Ascending aorta (tissue), 2 donors: ENCODE measurements around the gene PICK1. TPM values are rescaled to one million over a fixed set of nuclear protein-coding genes. Genes with fewer than 3 reads are reported as not detected.

Source experiments
- DNase-seq, 2 donors: peaks; one replicate each; pipeline ENCODE4 v3.0.0-alpha.2; 2019; ENCODE audit warnings: low spot score in 2 of 2
- H3K27ac ChIP-seq, 2 donors: fragments of 200-600 bp; sonication (generic); one replicate each; pipeline ENCODE4 v1.5.1; 2016 to 2017; ENCODE audit warnings: mild to moderate bottlenecking in 1 of 2
- H3K27me3 ChIP-seq: fragments of 200-600 bp; sonication (generic); one replicate; pipeline ENCODE4 v1.5.1; 2017
- H3K36me3 ChIP-seq, 2 donors: fragments of 200-600 bp; sonication (generic); one replicate each; pipeline ENCODE4 v1.5.1; 2016
- H3K4me1 ChIP-seq, 2 donors: fragments of 200-600 bp; sonication (generic); one replicate each; pipeline ENCODE4 v1.5.1; 2016 to 2017; ENCODE audit warnings: mild to moderate bottlenecking in 1 of 2
- H3K4me3 ChIP-seq, 2 donors: fragments of 200-600 bp; sonication (generic); one replicate each; pipeline ENCODE4 v1.5.1; 2016 to 2017; ENCODE audit warnings: mild to moderate bottlenecking in 1 of 2
- H3K9me3 ChIP-seq, 2 donors: fragments of 200-600 bp; sonication (generic); one replicate each; pipeline ENCODE4 v1.5.1; 2016
- CTCF ChIP-seq, 3 experiments: fragments of 200-600 bp in 2 of 3; fragments of 450-650 bp in 1 of 3; sonication (generic) in 2 of 3; IDR thresholded peaks; one replicate each; pipeline ENCODE4 v1.5.1; 2016 to 2019; ENCODE audit warnings: antibody characterized with exemption in 3 of 3, mild to moderate bottlenecking in 1 of 3, moderate library complexity in 1 of 3
- intact Hi-C: fragments of 100-400 bp; cut with DNase I; formaldehyde crosslinking; loops from one replicate; pipeline ENCODE4 v1.15.1; 2023
- total RNA-seq: library from RNA; depleted of rRNA; stranded (reverse); fragments of >200 nt; gene quantifications from one replicate; pipeline ENCODE4 v1.1.0, GENCODE V29; 2016

The PICK1 gene
- total RNA-seq, 1 donor from 2014 or later, result 88.1 TPM

GRCh38 chr22:38086942-38087341 is 29.7 kb downstream of the PICK1 start:
- no peak overlapping the region for H3K4me3 ChIP-seq
- no peaks in the 10 kb centered on the region for H3K9me3 ChIP-seq
- TF ChIP-seq CTCF (IDR thresholded peaks at IDR 0.05), result no peak
- H3K27me3 ChIP-seq, result no peaks in the 10 kb centered on the region
- H3K27ac ChIP-seq, result no peak overlapping the region
- intact Hi-C loops, result no loop called here
- peaks cover 0 to 14% of the 10 kb centered on the region in 2 donors for H3K4me1 ChIP-seq
- no peaks in the 10 kb centered on the region for H3K36me3 ChIP-seq
- DNase-seq, result no peak

- H3K36me3 ChIP-seq, result no peaks in the 10 kb centered on the region
- no peak overlapping the region for H3K4me3 ChIP-seq
- intact Hi-C loops, result no loop called here
- H3K4me1 ChIP-seq, result peaks cover 0 to 7% of the 10 kb centered on the region in 2 donors
- DNase-seq, result no peak
- no peaks in the 10 kb centered on the region for H3K27me3 ChIP-seq
- no peak for TF ChIP-seq CTCF (IDR thresholded peaks at IDR 0.05)
- H3K9me3 ChIP-seq, result no peaks in the 10 kb centered on the region
- H3K27ac ChIP-seq, result no peak overlapping the region
Measured at GRCh38 chr22:38087855-38088254, 30.7 kb downstream of the PICK1 start.

- Histone ChIP-seq H3K9me3 (no peaks in the 10 kb centered on the region), H3K27ac (no peak overlapping the region), H3K4me1 (peaks cover 0 to 7% of the 10 kb centered on the region in 2 donors), H3K27me3 (no peaks in the 10 kb centered on the region), H3K36me3 (no peaks in the 10 kb centered on the region), H3K4me3 (peak overlapping the region; percentile 32 to 58)
- no peak for TF ChIP-seq CTCF (IDR thresholded peaks at IDR 0.05)
- intact Hi-C loops, result no loop called here
- no peak for DNase-seq
Measured at GRCh38 chr22:38088629-38089473, 31.6 kb downstream of the PICK1 start.

- DNase-seq, result no peak
- H3K27me3 ChIP-seq, result no peaks in the 10 kb centered on the region
- peak overlapping the region in 1 of 2 donors; percentile 58 for H3K4me3 ChIP-seq
- H3K4me1 ChIP-seq, result peaks cover 0 to 7% of the 10 kb centered on the region in 2 donors
- H3K36me3 ChIP-seq, result no peaks in the 10 kb centered on the region
- intact Hi-C loops, result no loop called here
- H3K27ac ChIP-seq, result no peak overlapping the region
- H3K9me3 ChIP-seq, result no peaks in the 10 kb centered on the region
- no peak for TF ChIP-seq CTCF (IDR thresholded peaks at IDR 0.05)
Measured at GRCh38 chr22:38089474-38089851, 32.3 kb downstream of the PICK1 start.

- DNase-seq, result no peak
- no peak for TF ChIP-seq CTCF (IDR thresholded peaks at IDR 0.05)
Measured at GRCh38 chr22:38097058-38097457, 39.9 kb downstream of the PICK1 start.

More at GRCh38 chr22:38097058-38097457, 39.9 kb downstream of the PICK1 start:
- Histone ChIP-seq H3K9me3 (no peaks in the 10 kb centered on the region), H3K27me3 (no peaks in the 10 kb centered on the region), H3K27ac (no peak overlapping the region), H3K36me3 (no peaks in the 10 kb centered on the region), H3K4me1 (peaks cover 8 to 9% of the 10 kb centered on the region in 2 donors), H3K4me3 (no peak overlapping the region)
- intact Hi-C loops, result no loop called here
